ENCODE results near the gene MIPEP.

- TF ChIP-seq EGR1 (IDR thresholded peaks at IDR 0.05; ENCODE audit: borderline replicate concordance in 1 of 2, low read depth in 2 of 2, low read length in 2 of 2) (no peak), POLR2AphosphoS5 (IDR thresholded peaks at IDR 0.05; ENCODE audit: low read length) (no peak), IKZF1 (conservative IDR thresholded peaks at IDR 0.05) (no peak), TAF1 (IDR thresholded peaks at IDR 0.05; ENCODE audit: borderline replicate concordance, low read depth, low read length) (no peak), ATF2 (IDR thresholded peaks at IDR 0.05; ENCODE audit: low read length) (no peak), EZH2 (IDR thresholded peaks at IDR 0.05; ENCODE audit: borderline replicate concordance, control insufficient read depth, low read depth, low read length) (no peak), MXI1 (IDR thresholded peaks at IDR 0.05; ENCODE audit: low read depth, low read length) (no peak)
- TF ChIP-seq, protein P1, sequence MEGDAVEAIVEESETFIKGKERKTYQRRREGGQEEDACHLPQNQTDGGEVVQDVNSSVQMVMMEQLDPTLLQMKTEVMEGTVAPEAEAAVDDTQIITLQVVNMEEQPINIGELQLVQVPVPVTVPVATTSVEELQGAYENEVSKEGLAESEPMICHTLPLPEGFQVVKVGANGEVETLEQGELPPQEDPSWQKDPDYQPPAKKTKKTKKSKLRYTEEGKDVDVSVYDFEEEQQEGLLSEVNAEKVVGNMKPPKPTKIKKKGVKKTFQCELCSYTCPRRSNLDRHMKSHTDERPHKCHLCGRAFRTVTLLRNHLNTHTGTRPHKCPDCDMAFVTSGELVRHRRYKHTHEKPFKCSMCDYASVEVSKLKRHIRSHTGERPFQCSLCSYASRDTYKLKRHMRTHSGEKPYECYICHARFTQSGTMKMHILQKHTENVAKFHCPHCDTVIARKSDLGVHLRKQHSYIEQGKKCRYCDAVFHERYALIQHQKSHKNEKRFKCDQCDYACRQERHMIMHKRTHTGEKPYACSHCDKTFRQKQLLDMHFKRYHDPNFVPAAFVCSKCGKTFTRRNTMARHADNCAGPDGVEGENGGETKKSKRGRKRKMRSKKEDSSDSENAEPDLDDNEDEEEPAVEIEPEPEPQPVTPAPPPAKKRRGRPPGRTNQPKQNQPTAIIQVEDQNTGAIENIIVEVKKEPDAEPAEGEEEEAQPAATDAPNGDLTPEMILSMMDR (IDR thresholded peaks at IDR 0.05 in 2 of 3, conservative IDR thresholded peaks at IDR 0.05 in 1 of 3; ENCODE audit: control insufficient read depth in 2 of 3, extremely low read depth in 1 of 3, insufficient read depth in 1 of 3, low read depth in 3 of 3, low read length in 3 of 3), result no peak
Observed at GRCh38 chr13:23928985-23929384, 39.8 kb upstream of the MIPEP start.

Measured in GM12878 (cell line).